Measurements from ENCODE around the gene KHDRBS1.
A peak's percentile ranks its signal among the peaks of the same experiment; 100 is the strongest.

KHDRBS1 gene

GRCh38 chr1:31981456-31981839 lies 32.2 kb upstream of the KHDRBS1 start:
- no peak for TF ChIP-seq CTCF (IDR thresholded peaks at IDR 0.05; ENCODE audit: insufficient read depth, low read depth, low read length, missing control alignments)
- DNase-seq (ENCODE audit: low read depth): no peak
- no peak overlapping the region for H3K4me3 ChIP-seq (ENCODE audit: low read length)

GRCh38 chr1:31981972-31982371 lies 31.7 kb upstream of the KHDRBS1 start:
- no peak overlapping the region for H3K4me3 ChIP-seq (ENCODE audit: low read length)
- TF ChIP-seq CTCF (IDR thresholded peaks at IDR 0.05; ENCODE audit: insufficient read depth, low read depth, low read length, missing control alignments): no peak
- no peak for DNase-seq (ENCODE audit: low read depth)

GRCh38 chr1:31984419-31985347 lies 29.0 kb upstream of the KHDRBS1 start:
- H3K4me3 ChIP-seq (ENCODE audit: low read length): no peak overlapping the region
- DNase-seq (ENCODE audit: low read depth): peak; percentile 69
- TF ChIP-seq CTCF (IDR thresholded peaks at IDR 0.05; ENCODE audit: insufficient read depth, low read depth, low read length, missing control alignments): no peak

- H3K4me3 ChIP-seq (ENCODE audit: low read length): no peak overlapping the region
- no peak for TF ChIP-seq CTCF (IDR thresholded peaks at IDR 0.05; ENCODE audit: insufficient read depth, low read depth, low read length, missing control alignments)
- DNase-seq (ENCODE audit: low read depth): no peak
Measured at GRCh38 chr1:31985430-31985829, 28.2 kb upstream of the KHDRBS1 start.

- H3K4me3 ChIP-seq (ENCODE audit: low read length): no peak overlapping the region
- DNase-seq (ENCODE audit: low read depth): no peak
- no peak for TF ChIP-seq CTCF (IDR thresholded peaks at IDR 0.05; ENCODE audit: insufficient read depth, low read depth, low read length, missing control alignments)
Measured at GRCh38 chr1:31987135-31987619, 26.5 kb upstream of the KHDRBS1 start.

GRCh38 chr1:31989964-31990363 lies 23.7 kb upstream of the KHDRBS1 start:
- TF ChIP-seq CTCF (IDR thresholded peaks at IDR 0.05; ENCODE audit: insufficient read depth, low read depth, low read length, missing control alignments): no peak
- no peak overlapping the region for H3K4me3 ChIP-seq (ENCODE audit: low read length)
- no peak for DNase-seq (ENCODE audit: low read depth)
